ENCODE measurements around the gene YWHAG. TPM values are rescaled to one million over a fixed set of nuclear protein-coding genes. Genes with fewer than 3 reads are reported as not detected.
A peak's percentile ranks its signal among the peaks of the same experiment; 100 is the strongest.
"Not testable (repeated sequence)": the region's sequence is repeated elsewhere in the genome, so short reads cannot be mapped to it uniquely, and the experiment has no call there.

Gene YWHAG
- total RNA-seq, 6 donors from 2014 or later = 51.3 to 114 (median 73.4) TPM

GRCh38 chr7:76337147-76337546 lies 21.6 kb downstream of the YWHAG start:
- WGBS, 2 donors = 83 to 86% methylated on average over 6 of the region's 6 CpGs
- ATAC-seq (ENCODE audit: low FRiP score in 2 of 2) (no peak), DNase-seq (no peak)
- Histone ChIP-seq H3K9me3 (no peaks in the 10 kb centered on the region), H3K36me3 (peaks cover 0 to 7% (median 0%) of the 10 kb centered on the region in 4 donors), H3K27me3 (no peaks in the 10 kb centered on the region), H3K4me3 (no peak overlapping the region), H3K27ac (peak overlapping the region in 1 of 4 donors; percentile 13), H3K4me1 (peaks cover 26 to 59% (median 49%) of the 10 kb centered on the region in 4 donors)
- TF ChIP-seq POLR2AphosphoS5 (IDR thresholded peaks at IDR 0.05) = no peak
- no peak for TF ChIP-seq EP300 (IDR thresholded peaks at IDR 0.05)
- no peak for TF ChIP-seq CTCF (IDR thresholded peaks at IDR 0.05)
- no peak for TF ChIP-seq POLR2A (IDR thresholded peaks at IDR 0.05)

- DNase-seq (no peak), ATAC-seq (ENCODE audit: low FRiP score in 2 of 2) (no peak)
- Histone ChIP-seq H3K27me3 (no peaks in the 10 kb centered on the region), H3K4me1 (peaks cover 30 to 57% (median 50%) of the 10 kb centered on the region in 4 donors), H3K27ac (no peak overlapping the region), H3K4me3 (no peak overlapping the region), H3K36me3 (peaks cover 0 to 10% (median 0%) of the 10 kb centered on the region in 4 donors), H3K9me3 (no peaks in the 10 kb centered on the region)
- TF ChIP-seq POLR2AphosphoS5 (IDR thresholded peaks at IDR 0.05) (no peak), POLR2A (IDR thresholded peaks at IDR 0.05) (no peak), CTCF (IDR thresholded peaks at IDR 0.05) (no peak), EP300 (IDR thresholded peaks at IDR 0.05) (no peak)
Observed at GRCh38 chr7:76336094-76336493, 22.7 kb downstream of the YWHAG start.

GRCh38 chr7:76335417-76335816 lies 23.4 kb downstream of the YWHAG start:
- not testable (repeated sequence) for H3K27me3 ChIP-seq; H3K4me3 ChIP-seq; H3K27ac ChIP-seq; H3K9me3 ChIP-seq; DNase-seq; ATAC-seq (ENCODE audit: low FRiP score in 2 of 2)
- peaks cover 0 to 13% (median 0%) of the 10 kb centered on the region in 4 donors for H3K36me3 ChIP-seq
- peaks cover 23 to 56% (median 44%) of the 10 kb centered on the region in 4 donors for H3K4me1 ChIP-seq
- 79 to 84% methylated on average over 2 of the region's 2 CpGs for WGBS, 2 donors

GRCh38 chr7:76334320-76334967 lies 24.3 kb downstream of the YWHAG start:
- DNase-seq (no peak), ATAC-seq (ENCODE audit: low FRiP score in 2 of 2) (no peak)
- TF ChIP-seq POLR2AphosphoS5 (IDR thresholded peaks at IDR 0.05) = no peak
- TF ChIP-seq EP300 (IDR thresholded peaks at IDR 0.05) = no peak
- TF ChIP-seq POLR2A (IDR thresholded peaks at IDR 0.05) = no peak
- TF ChIP-seq CTCF (IDR thresholded peaks at IDR 0.05) = no peak
- no peak overlapping the region for H3K4me3 ChIP-seq
- H3K27ac ChIP-seq = peak overlapping the region in 1 of 4 donors; percentile 70
- H3K36me3 ChIP-seq = peaks cover 0 to 23% (median 4%) of the 10 kb centered on the region in 4 donors
- 91 to 92% methylated on average over 6 of the region's 6 CpGs for WGBS, 2 donors
- no peaks in the 10 kb centered on the region for H3K9me3 ChIP-seq
- no peaks in the 10 kb centered on the region for H3K27me3 ChIP-seq
- peaks cover 22 to 53% (median 44%) of the 10 kb centered on the region in 4 donors for H3K4me1 ChIP-seq

GRCh38 chr7:76333511-76334101 lies 25.2 kb downstream of the YWHAG start:
- no peaks in the 10 kb centered on the region for H3K27me3 ChIP-seq
- H3K4me1 ChIP-seq = peaks cover 22 to 47% (median 43%) of the 10 kb centered on the region in 4 donors
- peaks cover 0 to 31% (median 11%) of the 10 kb centered on the region in 4 donors for H3K36me3 ChIP-seq
- no peaks in the 10 kb centered on the region for H3K9me3 ChIP-seq
- no peak overlapping the region for H3K4me3 ChIP-seq
- ATAC-seq (ENCODE audit: low FRiP score in 2 of 2) (peak; percentile 44 to 52), DNase-seq (peak in 1 of 2 donors; percentile 48)
- TF ChIP-seq POLR2A (IDR thresholded peaks at IDR 0.05) (no peak), POLR2AphosphoS5 (IDR thresholded peaks at IDR 0.05) (no peak), CTCF (IDR thresholded peaks at IDR 0.05) (no peak), EP300 (IDR thresholded peaks at IDR 0.05) (no peak)
- H3K27ac ChIP-seq = peak overlapping the region in 1 of 4 donors; percentile 70
- 60 to 71% methylated on average over 9 to 14 of the region's 14 CpGs for WGBS, 2 donors
